Measurements from ENCODE around the gene ADORA1. TPM values are rescaled to one million over a fixed set of nuclear protein-coding genes. Genes with fewer than 3 reads are reported as not detected.
A peak's percentile ranks its signal among the peaks of the same experiment; 100 is the strongest.

Gene ADORA1
- total and polyA plus RNA-seq, 2 donors (not counting 1 experiment from before 2014, with no cell fraction given), result not detected

GRCh38 chr1:203216274-203217138 is 89.0 kb downstream of the ADORA1 start:
- TF ChIP-seq CTCF (IDR thresholded peaks at IDR 0.05), result peak; percentile 91
- TF ChIP-seq EZH2 (IDR thresholded peaks at IDR 0.05; ENCODE audit: borderline replicate concordance, insufficient read depth, low read depth, low read length, poor library complexity, severe bottlenecking), result no peak
- H3K27ac ChIP-seq (ENCODE audit: low read length in 2 of 2), result no peak overlapping the region
- no peaks in the 10 kb centered on the region for H3K9me3 ChIP-seq (ENCODE audit: control extremely low read depth in 1 of 3, control insufficient read depth in 2 of 3, insufficient read depth in 1 of 3, low read length in 2 of 3)
- peak; percentile 36 for ATAC-seq (ENCODE audit: low read depth)
- H3K79me2 ChIP-seq (ENCODE audit: control insufficient read depth, insufficient read depth, low read length), result no peaks in the 10 kb centered on the region
- Mint-ChIP-seq H3K4me1 (no peaks in the 10 kb centered on the region), H3K27me3 (peaks cover 9% of the 10 kb centered on the region), H3K9me3 (ENCODE audit: insufficient read depth) (no peaks in the 10 kb centered on the region), H3K4me3 (no peak overlapping the region), H3K27ac (no peak overlapping the region)
- ChIA-PET POLR2A (no interaction called here), CTCF (interaction anchor here (0.6 to 9.5 kb wide), 17 partner anchors 9 to 291 kb away, joined by 3 to 135 read pairs (median 4); no protein-coding TSS in a partner anchor)
- intact Hi-C loops (cut with micrococcal nuclease), result loop anchor here (5.0 kb wide), 1 partner anchor 99 kb away; no protein-coding TSS in a partner anchor
- peak; percentile 75 for DNase-seq
- H3K4me1 ChIP-seq (ENCODE audit: control insufficient read depth in 2 of 2, insufficient read depth in 2 of 2, low read length in 2 of 2), result no peaks in the 10 kb centered on the region
- no peak overlapping the region for H3K4me2 ChIP-seq (replicated peaks; ENCODE audit: low read depth, low read length, poor library complexity, severe bottlenecking)
- H3K9ac ChIP-seq (ENCODE audit: low read length), result no peak overlapping the region
- H4K20me1 ChIP-seq (ENCODE audit: control insufficient read depth, insufficient read depth, low read length, poor library complexity, severe bottlenecking), result no peaks in the 10 kb centered on the region
- peaks cover 0 to 20% (median 0%) of the 10 kb centered on the region in 4 experiments for H3K27me3 ChIP-seq (replicated peaks in 1 of 4; ENCODE audit: control extremely low read depth in 1 of 4, control insufficient read depth in 3 of 4, insufficient read depth in 4 of 4, low read length in 3 of 4)
- H2AFZ ChIP-seq (ENCODE audit: insufficient read depth, low read depth, low read length, poor library complexity, severe bottlenecking), result peak overlapping the region; percentile 18
- H3K36me3 ChIP-seq (replicated peaks in 1 of 2; ENCODE audit: control extremely low read depth in 1 of 2, control insufficient read depth in 1 of 2, extremely low read depth in 1 of 2, insufficient read depth in 2 of 2, low read length in 1 of 2), result no peaks in the 10 kb centered on the region
- 39% methylated on average over 19 of the region's 19 CpGs for WGBS (ENCODE audit: insufficient coverage)
- no peak overlapping the region for H3K4me3 ChIP-seq (ENCODE audit: control extremely low read depth in 1 of 5, extremely low read depth in 1 of 5, insufficient read depth in 1 of 5, low read depth in 2 of 5, low read length in 4 of 5)

Other genes starting within 250 kb of the ADORA1 start
- gene RABIF, start 238.6 kb upstream of the ADORA1 start, total RNA-seq, result 14.2 and 16.5 TPM in 2 replicates
- 8.1 and 8.2 TPM in 2 replicates for gene RABIF, start 238.6 kb upstream of the ADORA1 start, polyA plus RNA-seq
- gene KLHL12, start 200.5 kb upstream of the ADORA1 start, total RNA-seq, result 25.5 and 26.1 TPM in 2 replicates
- 14.6 and 21.0 TPM in 2 replicates for gene KLHL12, start 200.5 kb upstream of the ADORA1 start, polyA plus RNA-seq
- gene ADIPOR1, start 169.4 kb upstream of the ADORA1 start, total RNA-seq, result 44.2 and 46.6 TPM in 2 replicates
- 49.5 and 67.5 TPM in 2 replicates for gene ADIPOR1, start 169.4 kb upstream of the ADORA1 start, polyA plus RNA-seq
- 32.6 and 33.6 TPM in 2 replicates for gene CYB5R1, start 160.5 kb upstream of the ADORA1 start, total RNA-seq
- gene CYB5R1, start 160.5 kb upstream of the ADORA1 start, polyA plus RNA-seq, result 30.4 and 37.3 TPM in 2 replicates
- 64.8 and 65.2 TPM in 2 replicates for gene TMEM183A, start 120.4 kb upstream of the ADORA1 start, total RNA-seq
- gene TMEM183A, start 120.4 kb upstream of the ADORA1 start, polyA plus RNA-seq, result 61.2 and 103 TPM in 2 replicates
- 0.62 and 0.75 TPM in 2 replicates for gene PPFIA4, start 101.2 kb upstream of the ADORA1 start, total RNA-seq
- 0.09 and 0.30 TPM in 2 replicates for gene PPFIA4, start 101.2 kb upstream of the ADORA1 start, polyA plus RNA-seq
- not detected in 2 replicates for gene MYOG, start 41.7 kb upstream of the ADORA1 start, total RNA-seq
- gene MYOG, start 41.7 kb upstream of the ADORA1 start, polyA plus RNA-seq, result not detected in 2 replicates
- not detected in 2 replicates for gene MYBPH, start 48.1 kb downstream of the ADORA1 start, total RNA-seq
- not detected in 2 replicates for gene MYBPH, start 48.1 kb downstream of the ADORA1 start, polyA plus RNA-seq
- gene CHI3L1, start 59.0 kb downstream of the ADORA1 start, total RNA-seq, result 0.15 TPM in 1 of 2 replicates, not detected in the other
- not detected in 2 replicates for gene CHI3L1, start 59.0 kb downstream of the ADORA1 start, polyA plus RNA-seq
- gene CHIT1, start 101.9 kb downstream of the ADORA1 start, total RNA-seq, result 8.2 and 11.9 TPM in 2 replicates
- gene CHIT1, start 101.9 kb downstream of the ADORA1 start, polyA plus RNA-seq, result 2.0 and 4.8 TPM in 2 replicates
- 505 and 508 TPM in 2 replicates for gene BTG2, start 177.8 kb downstream of the ADORA1 start, total RNA-seq
- gene BTG2, start 177.8 kb downstream of the ADORA1 start, polyA plus RNA-seq, result 300 and 778 TPM in 2 replicates
- not detected in 2 replicates for gene FMOD, start 223.4 kb downstream of the ADORA1 start, total RNA-seq
- not detected in 2 replicates for gene FMOD, start 223.4 kb downstream of the ADORA1 start, polyA plus RNA-seq

Measured in B cell (primary cell).